MM.1S (cell line): ENCODE measurements around the gene TMEM156.
"Not testable (repeated sequence)": the region's sequence is repeated elsewhere in the genome, so short reads cannot be mapped to it uniquely, and the experiment has no call there.

ENCODE experiments used
- DNase-seq: peaks from one replicate; pipeline ENCODE4 v3.0.0-alpha.2; 2015
- H2AFZ ChIP-seq: fragments of 300-600 bp; sonication (generic); 2 replicates; pipeline ENCODE4 v1.6.0; 2016; ENCODE audit warnings: antibody characterized with exemption, low read length
- H3F3A ChIP-seq: fragments of 300-600 bp; sonication (generic); 2 replicates; pipeline ENCODE4 v1.6.1; 2016; ENCODE audit warnings: mild to moderate bottlenecking, antibody characterized with exemption, low read length, moderate library complexity, mixed read lengths; ENCODE audit not compliant: insufficient read depth
- H3K27ac ChIP-seq: fragments of 300-600 bp; sonication (generic); 2 replicates; pipeline ENCODE4 v1.5.1; 2016; ENCODE audit warnings: mild to moderate bottlenecking, low read length
- H3K27me3 ChIP-seq: fragments of 300-600 bp; sonication (generic); replicated peaks from 2 replicates; pipeline ENCODE4 v1.6.0; 2016; ENCODE audit warnings: low read length; ENCODE audit not compliant: insufficient read depth
- H3K36me3 ChIP-seq: fragments of 300-600 bp; sonication (generic); replicated peaks from 2 replicates; pipeline ENCODE4 v1.6.1; 2016; ENCODE audit warnings: mild to moderate bottlenecking, low read length, mixed read lengths; ENCODE audit not compliant: insufficient read depth
- H3K4me1 ChIP-seq: fragments of 300-600 bp; sonication (generic); 2 replicates; pipeline ENCODE4 v1.6.1; 2016; ENCODE audit warnings: low read length, mixed read lengths
- H3K4me2 ChIP-seq: fragments of 300-600 bp; sonication (generic); 2 replicates; pipeline ENCODE4 v1.6.0; 2016; ENCODE audit warnings: low read depth, low read length
- H3K4me3 ChIP-seq: fragments of 300-600 bp; sonication (generic); 2 replicates; pipeline ENCODE4 v1.5.1; 2016; ENCODE audit warnings: low read length, mixed read lengths
- H3K79me2 ChIP-seq: fragments of 300-600 bp; sonication (generic); 2 replicates; pipeline ENCODE4 v1.6.1; 2016; ENCODE audit warnings: mixed run types, low read length, mixed read lengths
- H3K9ac ChIP-seq: fragments of 300-600 bp; sonication (generic); 2 replicates; pipeline ENCODE4 v1.6.1; 2016; ENCODE audit warnings: low read length, mixed read lengths
- H3K9me2 ChIP-seq: fragments of 300-600 bp; sonication (generic); replicated peaks from 2 replicates; pipeline ENCODE4 v1.6.1; 2016; ENCODE audit warnings: mild to moderate bottlenecking, low read length, mixed read lengths; ENCODE audit not compliant: insufficient read depth
- H3K9me3 ChIP-seq: fragments of 300-600 bp; sonication (generic); replicated peaks from 2 replicates; pipeline ENCODE4 v1.6.1; 2016; ENCODE audit warnings: mild to moderate bottlenecking, low read length, mixed read lengths; ENCODE audit not compliant: insufficient read depth
- H4K20me1 ChIP-seq: fragments of 300-600 bp; sonication (generic); 2 replicates; pipeline ENCODE4 v1.6.1; 2016; ENCODE audit warnings: mild to moderate bottlenecking, low read length, moderate library complexity, mixed read lengths; ENCODE audit not compliant: insufficient read depth
- CTCF ChIP-seq: fragments of 300-600 bp; sonication (generic); IDR thresholded peaks from 2 replicates; pipeline ENCODE4 v1.5.1; 2016; ENCODE audit warnings: antibody characterized with exemption, low read length, mixed read lengths
- EZH2 ChIP-seq: fragments of 300-600 bp; sonication (generic); optimal IDR thresholded peaks from 2 replicates; pipeline ENCODE3; 2017; ENCODE audit warnings: low read depth, mild to moderate bottlenecking, antibody characterized with exemption, low read length, mixed read lengths
- EZH2phosphoT487 ChIP-seq: fragments of 300-600 bp; sonication (generic); IDR thresholded peaks from 2 replicates; pipeline ENCODE4 v1.6.1; 2018; ENCODE audit warnings: antibody characterized with exemption, low read length

Gene TMEM156

GRCh38 chr4:38946919-38947318 lies 85.3 kb downstream of the TMEM156 start:
- DNase-seq: no peak
- H3K4me3 ChIP-seq: no peak overlapping the region
- H3F3A ChIP-seq: no peaks in the 10 kb centered on the region
- H3K27ac ChIP-seq: no peak overlapping the region
- no peaks in the 10 kb centered on the region for H3K9me3 ChIP-seq
- H2AFZ ChIP-seq: no peak overlapping the region
- no peaks in the 10 kb centered on the region for H3K36me3 ChIP-seq
- no peaks in the 10 kb centered on the region for H3K9me2 ChIP-seq
- TF ChIP-seq EZH2 (no peak), EZH2phosphoT487 (no peak), CTCF (no peak)
- H3K4me2 ChIP-seq: no peak overlapping the region
- no peaks in the 10 kb centered on the region for H4K20me1 ChIP-seq
- no peaks in the 10 kb centered on the region for H3K4me1 ChIP-seq
- no peak overlapping the region for H3K9ac ChIP-seq
- no peaks in the 10 kb centered on the region for H3K79me2 ChIP-seq
- H3K27me3 ChIP-seq: no peaks in the 10 kb centered on the region

- Histone ChIP-seq H3K9ac (no peak overlapping the region), H3K79me2 (no peaks in the 10 kb centered on the region)
Observed at GRCh38 chr4:38944440-38944839, 87.8 kb downstream of the TMEM156 start.

GRCh38 chr4:38943343-38943742 lies 88.9 kb downstream of the TMEM156 start:
- no peak overlapping the region for H3K9ac ChIP-seq
- H3F3A ChIP-seq: no peaks in the 10 kb centered on the region
- H3K4me1 ChIP-seq: peaks cover 14% of the 10 kb centered on the region
- no peaks in the 10 kb centered on the region for H3K36me3 ChIP-seq
- no peak for DNase-seq
- no peaks in the 10 kb centered on the region for H3K27me3 ChIP-seq
- no peak overlapping the region for H3K4me2 ChIP-seq
- H3K79me2 ChIP-seq: no peaks in the 10 kb centered on the region
- H2AFZ ChIP-seq: no peak overlapping the region
- TF ChIP-seq EZH2phosphoT487 (no peak), CTCF (no peak), EZH2 (no peak)
- H3K27ac ChIP-seq: no peak overlapping the region
- H3K9me3 ChIP-seq: no peaks in the 10 kb centered on the region
- no peaks in the 10 kb centered on the region for H4K20me1 ChIP-seq
- no peaks in the 10 kb centered on the region for H3K9me2 ChIP-seq
- H3K4me3 ChIP-seq: no peak overlapping the region

More at GRCh38 chr4:38944440-38944839, 87.8 kb downstream of the TMEM156 start:
- no peaks in the 10 kb centered on the region for H3K27me3 ChIP-seq
- TF ChIP-seq EZH2: no peak
- no peak for TF ChIP-seq CTCF
- TF ChIP-seq EZH2phosphoT487: no peak
- no peaks in the 10 kb centered on the region for H3K9me2 ChIP-seq
- no peak overlapping the region for H2AFZ ChIP-seq
- DNase-seq: no peak
- H3K27ac ChIP-seq: no peak overlapping the region
- H3K9me3 ChIP-seq: no peaks in the 10 kb centered on the region
- H3K4me3 ChIP-seq: no peak overlapping the region
- no peaks in the 10 kb centered on the region for H4K20me1 ChIP-seq
- H3K4me2 ChIP-seq: no peak overlapping the region
- H3K4me1 ChIP-seq: peaks cover 14% of the 10 kb centered on the region
- no peaks in the 10 kb centered on the region for H3K36me3 ChIP-seq
- no peaks in the 10 kb centered on the region for H3F3A ChIP-seq

- not testable (repeated sequence) for H3K9ac ChIP-seq, H3K27me3 ChIP-seq, H3K79me2 ChIP-seq, H4K20me1 ChIP-seq, H3K27ac ChIP-seq, DNase-seq, H3K4me3 ChIP-seq, H3F3A ChIP-seq, H3K36me3 ChIP-seq, H3K4me2 ChIP-seq, H2AFZ ChIP-seq, H3K9me2 ChIP-seq, H3K9me3 ChIP-seq
- H3K4me1 ChIP-seq: peaks cover 14% of the 10 kb centered on the region
Observed at GRCh38 chr4:38941906-38942305, 90.3 kb downstream of the TMEM156 start.
